ENCODE results near the gene DTNB.
"Not testable (repeated sequence)": the region's sequence is repeated elsewhere in the genome, so short reads cannot be mapped to it uniquely, and the experiment has no call there.

DTNB gene

DNA sequence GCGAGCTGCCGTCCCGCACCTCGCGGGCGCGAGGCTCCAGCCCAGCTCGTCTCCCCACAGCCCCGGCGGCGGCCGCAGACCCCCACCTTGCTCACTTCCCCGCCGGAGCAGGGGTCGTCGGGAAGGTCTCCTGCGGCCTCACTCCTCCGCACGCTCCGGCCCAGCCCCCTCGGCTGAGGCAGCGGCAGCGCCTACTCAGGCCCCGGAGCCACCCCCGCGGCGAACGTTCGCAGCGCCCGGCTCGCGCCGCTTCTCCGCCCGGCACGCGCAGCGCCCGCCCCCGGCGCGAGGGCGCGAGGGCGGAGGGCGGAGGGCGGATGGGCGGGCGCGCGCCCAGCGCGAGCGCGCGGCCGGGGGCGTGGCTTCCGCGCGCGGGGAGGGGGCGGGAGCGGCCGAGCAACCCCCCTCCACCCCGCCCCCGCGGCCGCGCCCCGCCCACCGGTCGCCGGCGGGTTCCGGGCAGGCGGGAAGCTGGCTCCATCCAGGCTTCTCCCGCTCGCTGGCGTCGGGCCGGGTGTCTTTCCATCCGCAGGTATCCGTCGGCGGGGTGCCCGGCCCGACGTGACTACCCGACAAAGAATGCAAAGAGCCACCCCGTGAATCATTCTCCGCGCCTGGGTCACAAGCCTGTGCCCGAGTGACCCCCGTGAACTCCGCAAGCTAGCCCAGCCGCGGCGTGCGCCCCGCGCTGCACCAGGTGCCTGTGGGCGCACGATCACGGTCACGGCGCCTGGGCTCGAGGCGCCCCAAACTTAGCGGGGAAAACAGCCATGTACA is at the start of gene DTNB:
TSS of gene DTNB (minus strand) at position 278 of the 777 bp plus-strand sequence. CDS start 20,917 bp downstream, outside the sequence.
- peak; percentile 70 for DNase-seq (ENCODE audit: low read depth in 1 of 2, low spot score in 1 of 2)

DNA sequence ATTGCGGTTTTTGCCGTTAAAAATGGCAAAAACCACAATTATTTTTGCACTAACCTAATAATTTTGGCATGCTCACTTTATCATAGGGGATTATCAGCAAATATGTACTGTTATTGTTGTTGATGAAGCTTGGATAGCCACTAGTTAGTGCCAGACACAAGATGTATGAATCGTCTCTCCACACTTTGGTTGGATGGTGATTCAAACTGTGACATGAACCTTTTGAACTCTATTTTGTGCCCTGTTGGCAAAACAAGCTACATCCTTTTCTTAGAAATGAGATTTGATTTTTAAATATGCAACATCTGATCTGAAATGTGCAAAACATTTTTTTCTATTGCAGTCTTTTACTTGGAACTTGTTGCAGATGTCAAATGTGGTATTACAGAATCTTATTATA is 48.8 kb upstream of the DTNB start:
- no peak for DNase-seq (ENCODE audit: low read depth in 1 of 2, low spot score in 1 of 2)

DNA sequence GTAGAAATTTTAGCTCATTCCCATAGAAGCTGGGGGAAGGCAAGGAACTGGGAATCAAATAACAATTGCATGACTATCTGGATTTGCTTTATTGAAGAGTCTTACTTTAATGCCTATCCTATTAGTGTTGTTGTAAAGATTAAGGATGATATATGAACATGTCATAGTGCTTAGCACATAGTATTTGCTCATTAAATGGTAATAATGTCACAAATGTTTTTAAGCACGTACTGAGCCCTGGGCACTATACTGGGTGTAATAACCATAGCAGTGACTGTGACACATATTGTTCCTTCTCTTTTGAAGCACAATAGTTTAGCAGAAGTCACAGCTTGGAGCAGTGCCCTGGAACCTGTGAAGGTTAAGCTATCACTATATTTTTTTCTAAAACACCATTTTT is 47.2 kb upstream of the DTNB start:
- no peak for DNase-seq (ENCODE audit: low read depth in 1 of 2, low spot score in 1 of 2)

DNA sequence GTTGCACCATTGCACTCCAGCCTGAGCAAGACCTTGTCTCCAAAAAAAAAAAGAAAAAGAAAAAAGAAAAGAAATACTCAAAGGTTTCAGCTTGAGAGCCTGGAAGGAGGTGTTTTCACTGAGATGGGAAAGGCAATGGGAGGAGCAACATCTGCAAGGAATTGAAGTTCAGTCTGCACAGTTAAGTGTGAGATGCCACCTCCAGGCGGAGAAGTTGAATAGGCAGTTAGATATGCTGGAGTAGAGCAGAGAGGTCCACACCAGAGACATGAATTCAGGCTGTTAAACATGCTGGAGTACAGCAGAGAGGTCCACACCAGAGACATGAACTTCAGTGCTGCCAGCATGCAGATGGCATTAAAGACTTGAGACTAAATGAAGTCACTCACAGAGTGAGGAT is 41.4 kb upstream of the DTNB start:
- no peak for DNase-seq (ENCODE audit: low read depth in 1 of 2, low spot score in 1 of 2)

DNA sequence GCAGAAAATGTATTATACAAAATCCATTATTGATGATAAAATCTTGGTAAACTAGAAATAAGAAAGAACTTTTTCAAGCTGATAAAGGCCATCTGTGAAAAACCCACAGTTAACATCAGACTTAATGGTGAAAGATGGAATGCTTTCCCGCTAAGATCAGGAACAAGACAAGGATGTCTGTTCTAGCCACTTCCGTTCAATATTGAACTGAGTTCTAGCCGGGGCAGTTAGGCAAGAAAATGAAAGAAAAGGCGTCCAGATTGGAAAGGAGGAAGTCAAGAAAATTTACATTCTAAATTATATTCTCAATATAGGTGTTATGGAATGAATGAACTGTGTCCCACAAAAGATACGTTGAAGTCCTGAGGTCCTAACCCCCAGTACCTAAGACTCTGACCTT is 39.1 kb upstream of the DTNB start:
- DNase-seq (ENCODE audit: low read depth in 1 of 2, low spot score in 1 of 2), result no peak

DNA sequence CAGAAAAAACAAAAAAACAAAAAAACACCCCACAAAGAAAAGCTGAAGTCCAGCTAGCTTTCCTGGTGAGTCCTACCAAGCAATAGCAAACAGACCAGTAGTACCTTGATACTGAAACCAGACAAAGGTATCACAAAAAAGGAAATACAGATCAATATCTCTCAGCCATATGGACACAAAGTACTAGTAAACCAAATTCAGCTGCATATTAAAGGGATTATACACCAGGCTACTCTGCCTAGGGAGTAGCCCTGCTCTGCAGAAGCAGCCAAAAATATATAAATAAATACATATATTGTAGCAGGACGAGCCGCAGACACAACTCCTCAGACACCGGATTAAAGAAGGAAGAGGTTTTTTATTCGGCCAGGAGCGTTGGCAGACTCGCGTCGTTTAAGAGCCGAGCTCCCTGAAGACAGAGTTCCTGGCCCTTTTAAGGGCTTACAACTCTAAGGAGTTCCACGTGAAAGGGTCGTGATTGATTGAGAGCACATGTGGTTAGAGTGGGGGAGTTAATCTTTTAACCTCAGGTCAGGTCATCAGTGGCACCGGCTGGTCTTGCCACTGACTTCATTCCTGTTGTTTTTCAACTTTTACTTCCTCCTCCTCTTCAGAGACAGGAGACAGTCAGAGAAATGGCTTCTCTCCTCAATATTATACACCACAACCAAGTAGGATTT is 38.4 kb upstream of the DTNB start:
- no peak for DNase-seq (ENCODE audit: low read depth in 1 of 2, low spot score in 1 of 2)

DNA sequence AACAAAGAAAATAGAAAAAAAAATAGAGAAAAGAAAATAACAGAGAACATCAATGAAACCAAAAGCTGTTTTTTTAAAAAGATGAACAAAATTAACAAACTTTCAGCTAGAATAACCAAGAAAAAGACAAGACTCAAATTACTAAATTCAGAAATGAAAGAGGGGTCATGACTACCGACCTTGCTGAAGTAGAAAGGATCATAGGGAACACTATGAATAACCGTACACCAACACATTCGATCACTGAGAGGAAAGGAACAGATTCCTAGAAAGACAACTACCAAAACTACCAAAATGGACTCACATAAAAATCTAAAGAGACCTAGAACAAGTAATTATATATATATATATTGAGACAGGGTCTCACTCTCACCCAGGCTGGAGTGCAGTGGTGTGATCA is 37.4 kb upstream of the DTNB start:
- no peak for DNase-seq (ENCODE audit: low read depth in 1 of 2, low spot score in 1 of 2)

DNA sequence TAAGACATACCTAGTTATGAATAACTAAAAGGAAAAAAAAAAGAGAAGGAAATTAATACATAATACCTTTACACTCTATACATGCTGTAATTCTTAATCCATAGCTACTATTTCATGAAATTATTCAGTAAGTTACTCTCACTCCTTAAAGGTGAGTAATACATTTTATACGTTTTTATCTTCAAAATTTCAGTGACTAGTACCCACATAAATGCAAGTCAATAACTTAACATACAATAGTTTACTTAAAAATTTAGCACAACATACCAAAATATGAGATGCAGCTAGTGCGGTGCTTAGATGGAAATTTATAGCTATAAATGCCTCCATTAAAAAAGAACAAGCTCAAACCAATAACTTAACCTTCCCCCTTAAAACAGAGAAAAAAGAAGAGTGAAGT is 36.0 kb upstream of the DTNB start:
- no peak for DNase-seq (ENCODE audit: low read depth in 1 of 2, low spot score in 1 of 2)

DNA sequence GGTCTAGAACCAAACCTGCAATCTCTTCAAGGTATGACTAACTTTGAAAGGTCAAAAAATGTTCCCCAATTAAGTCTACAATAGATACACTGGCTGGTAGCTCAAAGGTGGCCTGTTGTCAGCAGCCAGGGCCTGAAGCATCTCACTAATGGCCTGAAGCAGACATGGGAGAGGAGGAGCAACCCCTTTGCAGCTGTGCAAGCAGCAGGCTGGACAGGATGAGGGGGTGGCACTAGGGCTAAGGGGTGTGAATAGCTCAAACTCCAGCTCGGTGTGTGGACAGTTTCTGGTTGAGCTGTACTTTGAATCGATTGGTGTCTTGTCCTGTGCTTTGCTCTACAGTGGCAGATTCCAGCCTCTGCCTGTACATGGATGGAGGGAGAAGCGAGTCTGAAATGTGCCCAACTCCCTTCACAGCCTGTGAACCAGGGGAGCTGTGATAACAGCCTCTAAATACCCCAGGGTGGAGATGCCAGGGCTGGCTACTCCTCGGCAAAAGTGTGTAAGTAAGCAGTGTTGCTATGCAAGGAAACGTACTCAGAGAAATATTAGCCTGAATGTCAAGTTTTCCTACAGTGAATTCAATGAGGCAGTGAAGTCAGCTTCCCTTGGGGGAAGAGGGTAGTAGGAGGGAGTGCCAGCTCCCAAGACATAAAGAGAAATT is 34.7 kb upstream of the DTNB start:
- DNase-seq (ENCODE audit: low read depth in 1 of 2, low spot score in 1 of 2), result no peak

DNA sequence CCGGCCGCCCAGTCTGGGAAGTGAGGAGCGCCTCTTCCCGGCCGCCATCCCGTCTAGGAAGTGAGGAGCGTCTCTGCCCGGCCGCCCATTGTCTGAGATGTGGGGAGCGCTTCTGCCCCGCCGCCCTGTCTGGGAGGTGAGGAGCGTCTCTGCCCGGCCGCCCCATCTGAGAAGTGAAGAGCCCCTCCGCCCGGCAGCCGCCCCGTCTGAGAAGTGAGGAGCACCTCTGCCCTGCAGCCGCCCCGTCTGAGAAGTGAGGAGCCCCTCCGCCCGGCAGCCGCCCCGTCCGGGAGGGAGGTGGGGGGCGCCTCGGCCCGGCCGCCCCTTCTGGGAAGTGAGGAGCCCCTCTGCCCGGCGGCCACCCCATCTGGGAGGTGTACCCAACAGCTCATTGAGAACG is 32.2 kb upstream of the DTNB start:
- not testable (repeated sequence) for DNase-seq (ENCODE audit: low read depth in 1 of 2, low spot score in 1 of 2)

DNA sequence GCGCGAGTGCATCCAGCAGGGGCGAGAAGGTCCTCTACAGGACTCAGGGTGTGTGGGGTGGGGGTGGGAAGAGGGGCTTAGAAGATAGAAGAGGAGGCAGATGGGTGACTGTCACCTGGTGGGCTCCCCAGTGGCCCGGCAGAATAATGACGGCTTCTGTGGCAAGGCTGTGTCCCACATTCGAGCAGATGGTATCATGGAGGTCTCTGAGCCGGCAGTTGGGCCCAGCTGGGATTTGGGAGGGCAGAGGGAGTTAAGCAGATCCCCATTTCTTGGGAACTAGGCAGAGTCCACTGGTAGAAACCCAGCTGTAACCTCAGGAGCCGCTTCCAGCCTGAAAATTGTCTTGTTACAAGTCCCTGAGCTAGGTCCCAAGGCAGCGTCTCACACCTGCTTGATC is 28.4 kb upstream of the DTNB start:
- DNase-seq (ENCODE audit: low read depth in 1 of 2, low spot score in 1 of 2), result no peak

DNA sequence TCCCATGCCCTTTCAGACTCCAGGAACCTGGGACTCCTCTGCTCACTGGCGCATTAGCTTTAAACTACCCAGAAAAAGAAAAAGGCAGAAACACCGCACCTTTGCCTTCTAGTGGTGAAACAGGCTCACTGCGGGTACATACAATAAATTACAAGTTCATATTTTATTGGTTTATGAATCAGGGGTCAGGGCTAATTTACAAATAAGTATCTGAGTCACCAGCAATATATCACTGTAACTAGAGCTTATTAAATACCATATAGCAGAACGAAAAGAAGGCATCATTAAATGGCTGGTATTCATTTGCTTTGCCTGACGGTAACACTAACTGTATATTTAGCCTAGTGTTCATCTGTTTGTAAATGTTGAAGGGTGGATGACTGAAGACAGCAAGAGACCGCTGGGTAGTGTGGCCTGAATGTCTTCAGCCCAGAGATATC is 26.9 kb upstream of the DTNB start:
- no peak for DNase-seq (ENCODE audit: low read depth in 1 of 2, low spot score in 1 of 2)

DNA sequence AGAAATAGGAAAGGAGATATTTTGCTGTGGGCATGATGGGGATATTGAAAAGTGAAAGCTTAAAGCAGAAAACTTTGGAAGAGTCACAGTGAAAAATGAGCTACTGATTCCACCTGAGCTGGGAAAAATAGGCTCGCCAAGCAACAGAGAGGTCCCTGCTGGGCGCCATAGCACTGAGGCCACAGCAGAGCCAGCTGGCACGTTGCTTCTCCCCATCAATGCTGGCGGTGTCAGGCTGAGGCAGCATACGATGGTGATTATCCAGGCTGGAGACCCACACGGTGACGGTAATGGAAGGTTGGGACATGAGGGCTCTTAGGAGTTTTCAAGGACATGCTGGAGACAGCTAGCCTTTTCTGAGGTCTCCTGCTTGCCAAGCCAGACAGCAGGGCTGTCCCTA is 25.8 kb upstream of the DTNB start:
- DNase-seq (ENCODE audit: low read depth in 1 of 2, low spot score in 1 of 2), result no peak

DNA sequence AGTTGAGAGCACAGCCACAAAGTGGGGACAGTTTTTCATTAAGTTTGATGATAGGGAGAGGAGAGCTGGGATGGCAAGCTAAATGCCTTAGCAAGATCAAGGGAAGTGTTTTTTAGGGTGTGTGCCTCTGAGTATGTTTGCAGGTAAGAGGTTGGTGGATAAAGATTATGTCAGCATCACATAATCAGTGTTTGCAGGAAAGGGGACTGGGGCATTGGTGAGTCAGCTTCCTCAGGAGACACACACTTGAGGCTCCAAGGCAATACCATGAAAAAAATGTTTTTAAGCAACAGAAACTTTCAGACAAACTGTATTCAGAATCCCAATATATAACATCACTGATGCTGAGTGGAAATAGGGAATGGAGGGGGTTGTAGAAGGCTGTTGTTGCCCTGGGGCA is 25.4 kb upstream of the DTNB start:
- no peak for DNase-seq (ENCODE audit: low read depth in 1 of 2, low spot score in 1 of 2)

DNA sequence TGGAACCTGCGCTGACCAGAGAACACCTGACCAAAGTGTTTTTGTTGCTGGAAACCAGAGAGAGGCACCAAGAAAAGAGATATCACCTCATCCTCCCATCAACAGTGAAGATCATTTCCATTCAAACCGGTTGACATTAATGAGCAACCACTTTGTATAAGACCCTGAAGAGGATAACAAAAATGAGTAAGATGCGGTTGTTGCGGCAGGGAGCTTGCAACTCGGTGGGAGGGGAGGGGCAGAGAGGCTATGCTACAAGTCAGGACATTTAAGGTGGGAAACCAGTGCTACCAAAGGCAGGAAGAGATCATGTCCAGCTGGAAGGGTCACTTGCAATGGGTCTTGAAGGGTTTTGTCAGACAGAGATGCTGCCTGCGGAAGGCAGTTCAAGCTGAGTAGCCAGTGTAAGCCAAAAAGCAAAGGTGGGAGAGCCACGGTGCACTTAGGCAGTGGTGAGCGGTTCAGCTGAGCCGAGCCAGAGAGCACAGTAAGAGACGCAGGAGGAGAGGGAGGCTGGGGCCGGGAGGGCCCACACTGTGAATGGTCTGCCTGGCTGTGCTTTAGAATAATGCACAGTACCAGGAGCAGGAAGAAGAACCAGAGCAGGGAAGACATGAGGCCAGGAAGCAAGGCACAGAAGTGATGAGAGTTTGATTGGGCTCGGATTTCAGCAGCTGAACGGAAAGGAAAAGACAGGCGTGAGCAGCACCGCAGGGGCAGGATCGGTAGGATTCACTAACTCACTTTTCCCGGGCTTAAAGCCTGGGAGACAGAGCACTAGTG is 24.4 kb upstream of the DTNB start:
- DNase-seq (ENCODE audit: low read depth in 1 of 2, low spot score in 1 of 2), result no peak

DNA sequence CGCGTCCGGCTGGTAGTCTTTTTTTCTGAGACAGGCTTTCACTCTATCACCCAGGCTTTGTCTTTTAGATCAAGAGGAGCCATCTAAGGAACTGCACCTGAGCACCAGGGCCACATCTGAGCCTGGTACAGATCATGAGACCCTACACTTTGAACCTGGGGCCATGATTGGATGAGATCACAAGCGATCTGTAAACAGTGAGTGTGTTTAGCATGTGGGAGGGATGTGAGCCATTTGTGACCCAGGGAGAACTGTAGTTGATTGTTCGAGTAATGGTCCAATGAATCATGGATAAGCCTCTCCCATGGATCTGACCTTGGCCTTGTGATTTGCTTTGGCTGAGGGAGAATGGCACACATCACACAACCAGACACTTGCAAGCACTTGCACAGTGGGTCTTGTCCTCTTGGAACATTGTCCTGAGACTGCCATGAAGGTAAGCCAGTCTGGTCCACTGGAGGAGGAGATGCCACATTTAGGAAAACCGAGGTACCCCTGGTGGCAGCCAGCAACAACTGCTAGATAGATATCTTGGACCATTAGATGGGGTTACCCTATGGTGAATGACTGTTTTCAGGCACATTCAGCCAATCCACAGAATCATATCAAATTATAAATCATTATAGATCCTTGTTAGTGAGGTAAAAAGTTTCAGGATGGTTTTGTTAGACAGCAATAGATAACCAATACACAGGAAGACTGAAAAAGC is 19.5 kb upstream of the DTNB start:
- no peak for DNase-seq (ENCODE audit: low read depth in 1 of 2, low spot score in 1 of 2)

DNA sequence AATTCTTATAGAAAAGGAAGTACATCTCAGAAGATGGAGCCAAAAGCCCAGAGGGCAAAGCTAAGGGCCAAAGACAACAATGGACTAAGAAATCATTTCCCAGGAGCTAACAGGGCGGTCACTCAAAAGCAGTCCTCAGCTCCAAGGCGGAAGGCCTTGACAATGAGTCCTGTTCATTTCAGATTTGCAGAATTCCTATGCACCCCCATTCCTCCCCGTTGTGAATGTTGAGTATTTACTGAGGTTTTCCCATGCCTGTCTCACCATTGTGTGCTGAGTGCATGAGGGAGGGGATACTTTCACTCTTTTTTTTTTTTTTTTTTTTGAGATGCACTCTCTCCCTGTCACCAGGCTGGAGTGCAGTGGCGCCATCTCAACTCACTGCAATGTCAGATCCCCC is 18.8 kb upstream of the DTNB start:
- no peak for DNase-seq (ENCODE audit: low read depth in 1 of 2, low spot score in 1 of 2)

DNA sequence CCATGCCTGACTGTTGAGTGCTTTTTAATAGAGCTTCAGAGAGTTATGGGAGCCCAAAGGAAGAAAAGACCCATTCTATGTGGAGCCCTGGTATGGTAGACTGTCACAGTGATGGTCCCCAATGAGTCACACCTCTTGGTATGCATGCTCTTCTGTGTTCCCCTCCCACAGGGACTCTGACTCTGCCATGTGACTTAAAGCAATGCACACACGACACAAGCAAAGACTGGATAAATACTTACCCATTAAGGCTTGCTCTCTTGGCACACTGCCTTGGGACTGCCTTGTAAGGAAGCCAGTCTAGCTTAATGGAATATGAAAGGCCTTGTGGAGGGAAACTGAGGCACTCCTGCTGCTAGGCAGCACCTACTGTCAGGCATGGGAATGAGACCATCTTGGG is 16.7 kb upstream of the DTNB start:
- no peak for DNase-seq (ENCODE audit: low read depth in 1 of 2, low spot score in 1 of 2)

DNA sequence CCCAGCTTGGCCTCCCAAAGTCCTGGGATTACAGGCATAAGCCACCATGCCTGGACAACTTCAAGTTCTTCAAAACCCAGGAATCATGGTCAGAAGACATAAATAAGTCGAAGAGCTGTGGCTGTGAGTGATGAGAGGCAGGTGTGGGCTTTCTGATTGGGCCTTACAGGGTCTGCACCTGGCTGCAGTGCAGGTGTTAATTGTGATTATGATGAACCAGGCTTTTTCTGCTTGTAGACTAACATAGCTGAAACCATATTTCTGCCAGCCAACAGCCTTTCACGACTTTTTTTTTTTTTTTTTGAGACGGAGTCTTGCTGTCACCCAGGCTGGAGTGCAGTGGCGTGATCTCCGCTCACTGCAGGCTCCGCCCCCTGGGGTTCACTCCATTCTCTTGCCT is 14.9 kb upstream of the DTNB start:
- DNase-seq (ENCODE audit: low read depth in 1 of 2, low spot score in 1 of 2), result no peak

DNA sequence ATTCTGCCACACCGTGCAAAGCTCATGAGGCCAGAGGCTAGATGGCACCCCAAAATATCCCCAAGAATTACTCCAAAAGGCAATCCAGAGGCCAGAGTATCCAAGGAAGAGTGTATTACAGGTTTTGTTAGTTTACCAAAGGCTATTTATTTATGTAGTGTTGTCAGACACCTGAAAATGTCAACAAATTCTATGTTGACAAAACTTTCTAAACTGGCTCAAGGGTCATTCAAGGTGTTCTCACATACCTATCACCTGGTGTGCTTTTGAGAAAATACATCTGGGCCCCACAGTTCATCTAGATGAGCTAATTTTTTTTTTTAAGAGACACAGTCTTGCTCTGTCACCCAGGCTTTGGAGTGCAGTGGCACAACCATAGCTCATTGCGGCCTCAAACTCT is 12.4 kb upstream of the DTNB start:
- no peak for DNase-seq (ENCODE audit: low read depth in 1 of 2, low spot score in 1 of 2)
